NB4 (cell line): ENCODE measurements around the gene ZNF593OS.

ENCODE experiments used
- MYC ChIP-seq: IDR thresholded peaks from 2 replicates; pipeline ENCODE4 v1.6.1; 2011; ENCODE audit warnings: low read depth, low read length
- POLR2A ChIP-seq: IDR thresholded peaks from 2 replicates; pipeline ENCODE4 v1.6.1; 2011; ENCODE audit warnings: mild to moderate bottlenecking; ENCODE audit not compliant: insufficient read length; ENCODE audit errors: extremely low read depth
- TF ChIP-seq, protein P1 (sequence below): IDR thresholded peaks from one replicate; pipeline ENCODE4 v1.5.1; 2012; ENCODE audit warnings: low read depth, low read length

DNA sequence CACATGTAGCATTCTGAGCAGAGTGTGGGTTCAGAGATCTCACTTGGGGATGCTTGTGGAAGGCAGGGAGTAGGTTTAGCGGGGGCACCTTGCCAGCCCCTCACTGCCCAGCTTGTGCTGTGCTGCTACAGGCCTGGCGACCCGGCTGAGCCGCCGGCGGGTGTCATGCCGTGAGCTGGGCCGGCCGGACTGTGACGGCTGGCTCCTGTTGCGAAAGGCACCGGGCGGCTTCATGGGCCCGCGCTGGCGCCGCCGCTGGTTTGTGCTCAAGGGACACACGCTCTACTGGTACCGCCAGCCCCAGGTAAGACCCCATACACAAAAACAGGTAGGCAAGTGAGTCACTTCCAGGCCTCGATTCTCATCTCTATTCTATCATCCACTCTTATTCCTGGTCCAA is 13.3 kb upstream of the ZNF593OS start:
- no peak for TF ChIP-seq POLR2A
- TF ChIP-seq, protein P1, sequence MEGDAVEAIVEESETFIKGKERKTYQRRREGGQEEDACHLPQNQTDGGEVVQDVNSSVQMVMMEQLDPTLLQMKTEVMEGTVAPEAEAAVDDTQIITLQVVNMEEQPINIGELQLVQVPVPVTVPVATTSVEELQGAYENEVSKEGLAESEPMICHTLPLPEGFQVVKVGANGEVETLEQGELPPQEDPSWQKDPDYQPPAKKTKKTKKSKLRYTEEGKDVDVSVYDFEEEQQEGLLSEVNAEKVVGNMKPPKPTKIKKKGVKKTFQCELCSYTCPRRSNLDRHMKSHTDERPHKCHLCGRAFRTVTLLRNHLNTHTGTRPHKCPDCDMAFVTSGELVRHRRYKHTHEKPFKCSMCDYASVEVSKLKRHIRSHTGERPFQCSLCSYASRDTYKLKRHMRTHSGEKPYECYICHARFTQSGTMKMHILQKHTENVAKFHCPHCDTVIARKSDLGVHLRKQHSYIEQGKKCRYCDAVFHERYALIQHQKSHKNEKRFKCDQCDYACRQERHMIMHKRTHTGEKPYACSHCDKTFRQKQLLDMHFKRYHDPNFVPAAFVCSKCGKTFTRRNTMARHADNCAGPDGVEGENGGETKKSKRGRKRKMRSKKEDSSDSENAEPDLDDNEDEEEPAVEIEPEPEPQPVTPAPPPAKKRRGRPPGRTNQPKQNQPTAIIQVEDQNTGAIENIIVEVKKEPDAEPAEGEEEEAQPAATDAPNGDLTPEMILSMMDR = no peak
- TF ChIP-seq MYC = no peak
